ENCODE measurements around the gene SCAF4.
A peak's percentile ranks its signal among the peaks of the same experiment; 100 is the strongest.

GRCh38 chr21:31710586-31710985 is 21.3 kb downstream of the SCAF4 start:
- TF ChIP-seq IRF3 (IDR thresholded peaks at IDR 0.05; ENCODE audit: low read depth, low read length) = no peak
- TF ChIP-seq REST (IDR thresholded peaks at IDR 0.05; ENCODE audit: low read depth, low read length) = no peak
- TF ChIP-seq CTCF (IDR thresholded peaks at IDR 0.05) = no peak
- TF ChIP-seq EP300 (IDR thresholded peaks at IDR 0.05; ENCODE audit: borderline replicate concordance in 1 of 2, low read depth in 1 of 2, low read length in 1 of 2) = 0 out of 4 replicates have a peak, but pooled peaks of 1 of the 2 experiments have one; percentile 7
- peak; percentile 77 for TF ChIP-seq PBX3 (IDR thresholded peaks at IDR 0.05)
- peak; percentile 60; the same call in 1 of the 2 replicates for TF ChIP-seq TEAD4 (IDR thresholded peaks at IDR 0.05; ENCODE audit: borderline replicate concordance, insufficient read depth)
- TF ChIP-seq ELF1 (IDR thresholded peaks at IDR 0.05) = no peak
- TF ChIP-seq USF1 (IDR thresholded peaks at IDR 0.05; ENCODE audit: borderline replicate concordance, low read depth) = no peak
- TF ChIP-seq USF2 (IDR thresholded peaks at IDR 0.05; ENCODE audit: borderline replicate concordance, low read depth, low read length) = no peak
- TF ChIP-seq RXRA (IDR thresholded peaks at IDR 0.05; ENCODE audit: borderline replicate concordance, low read depth) = no peak
- TF ChIP-seq EZH2phosphoT487 (IDR thresholded peaks at IDR 0.05; ENCODE audit: borderline replicate concordance, low read depth) = no peak
- no peak for TF ChIP-seq TAF1 (IDR thresholded peaks at IDR 0.05; ENCODE audit: borderline replicate concordance, low read depth, low read length)
- TF ChIP-seq NFIC (IDR thresholded peaks at IDR 0.05; ENCODE audit: borderline replicate concordance) = peak; percentile 48; the same call in 1 of the 2 replicates
- TF ChIP-seq RAD21 (IDR thresholded peaks at IDR 0.05; ENCODE audit: low read length) = no peak

Data from SK-N-SH (cell line).